LNCAP (cell line): ENCODE measurements around the gene TANK.

Experiments
- CTCF ChIP-seq: fragments of 450-650 bp; IDR thresholded peaks from 2 replicates; pipeline ENCODE4 v1.5.1; 2017; ENCODE audit warnings: mild to moderate bottlenecking

Gene TANK

DNA sequence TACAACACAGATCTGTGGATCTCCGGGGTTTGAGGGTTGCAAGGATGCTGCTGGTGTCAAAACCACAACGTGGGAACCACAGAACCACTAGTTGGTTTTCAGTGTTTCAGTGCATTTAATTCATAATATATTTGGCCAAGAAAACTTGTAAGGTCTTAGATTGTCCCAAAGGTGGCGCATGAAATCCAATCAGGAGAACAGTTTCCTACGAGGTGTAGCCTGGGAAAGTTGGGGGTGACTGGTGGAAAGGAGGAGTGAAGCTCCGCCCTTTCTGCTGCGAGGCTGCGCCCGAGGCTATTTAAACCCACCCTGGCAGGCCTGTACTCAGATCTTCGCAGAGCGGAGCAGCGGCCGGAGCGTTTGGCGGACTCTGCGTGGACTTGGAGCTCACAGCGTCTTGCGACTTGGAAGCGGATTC lies 120.7 kb downstream of the TANK start:
- peak; percentile 40; the same call in 1 of the 2 replicates for TF ChIP-seq CTCF

DNA sequence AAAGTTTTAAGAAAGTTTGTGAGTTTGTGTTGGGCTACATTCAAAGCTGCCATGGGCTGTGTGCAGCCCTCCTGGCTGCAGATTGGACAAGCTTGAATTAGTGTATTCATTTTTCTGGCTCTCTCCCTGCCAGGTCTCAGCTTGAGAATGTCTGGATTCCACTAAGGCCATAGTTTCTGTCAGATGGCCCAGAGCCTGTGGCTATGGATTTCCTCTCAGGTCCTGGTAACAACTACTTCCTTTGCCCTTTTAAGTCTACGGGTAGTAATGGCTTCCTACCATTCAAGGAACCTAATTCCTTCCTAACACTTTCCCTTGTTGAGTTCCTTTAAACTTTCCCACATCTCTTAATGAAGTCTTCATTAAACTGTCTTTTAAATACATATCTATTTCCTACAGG lies 123.7 kb downstream of the TANK start:
- TF ChIP-seq CTCF = no peak
